Inflammatory macrophage treated with lipopolysaccharide for 1 hour (primary cell): ENCODE results near the gene VPS8.
"Not testable (repeated sequence)": the region's sequence is repeated elsewhere in the genome, so short reads cannot be mapped to it uniquely, and the experiment has no call there.

Source experiments
- DNase-seq, 2 donors: peaks; one replicate each; pipeline ENCODE4 v3.0.0-alpha.2; 2020 to 2022

VPS8 gene

GRCh38 chr3:184927796-184928315 is 115.9 kb downstream of the VPS8 start:
- no peak for DNase-seq

GRCh38 chr3:184932777-184933176 is 120.8 kb downstream of the VPS8 start:
- DNase-seq, result no peak

GRCh38 chr3:184937611-184938010 is 125.6 kb downstream of the VPS8 start:
- no peak for DNase-seq

- DNase-seq, result no peak
These were observed 129.4 kb downstream of the VPS8 start for GRCh38 chr3:184941408-184941807.

- no peak for DNase-seq
These were observed 130.8 kb downstream of the VPS8 start for GRCh38 chr3:184942735-184943134.

GRCh38 chr3:184944241-184944640 is 132.3 kb downstream of the VPS8 start:
- no peak for DNase-seq

GRCh38 chr3:184945886-184946625 is 134.1 kb downstream of the VPS8 start:
- no peak for DNase-seq

GRCh38 chr3:184946917-184947316 is 135.0 kb downstream of the VPS8 start:
- DNase-seq, result no peak

GRCh38 chr3:184949251-184949965 is 137.4 kb downstream of the VPS8 start:
- no peak for DNase-seq

- not testable (repeated sequence) for DNase-seq
These were observed 138.8 kb downstream of the VPS8 start for GRCh38 chr3:184950816-184951215.

GRCh38 chr3:184952671-184953070 is 140.7 kb downstream of the VPS8 start:
- peak in 1 of 2 donors; percentile 9 for DNase-seq

GRCh38 chr3:184953401-184953800 is 141.4 kb downstream of the VPS8 start:
- no peak for DNase-seq

- DNase-seq, result no peak
These were observed 142.3 kb downstream of the VPS8 start for GRCh38 chr3:184954251-184954650.

GRCh38 chr3:184954851-184955250 is 142.9 kb downstream of the VPS8 start:
- DNase-seq, result not testable (repeated sequence)

GRCh38 chr3:184965639-184966430 is 153.9 kb downstream of the VPS8 start:
- no peak for DNase-seq

GRCh38 chr3:184968115-184968514 is 156.1 kb downstream of the VPS8 start:
- no peak for DNase-seq

- DNase-seq, result no peak
These were observed 158.2 kb downstream of the VPS8 start for GRCh38 chr3:184970186-184970585.

- no peak for DNase-seq
These were observed 165.8 kb downstream of the VPS8 start for GRCh38 chr3:184977796-184978195.

GRCh38 chr3:184981071-184981470 is 169.1 kb downstream of the VPS8 start:
- DNase-seq, result no peak

GRCh38 chr3:184982076-184982475 is 170.1 kb downstream of the VPS8 start:
- no peak for DNase-seq

- DNase-seq, result no peak
These were observed 173.6 kb downstream of the VPS8 start for GRCh38 chr3:184985586-184985985.

GRCh38 chr3:184986366-184986889 is 174.5 kb downstream of the VPS8 start:
- DNase-seq, result no peak

- no peak for DNase-seq
These were observed 181.4 kb downstream of the VPS8 start for GRCh38 chr3:184993394-184993793.
